Upper lobe of left lung (tissue), 6 donors: ENCODE measurements around the gene MOK. TPM values are rescaled to one million over a fixed set of nuclear protein-coding genes. Genes with fewer than 3 reads are reported as not detected.

Source experiments
- ATAC-seq, 2 donors: fragments of 200-7000 bp; cut with Tn5 transposase; one replicate each; pipeline ENCODE4 v1.9.1; 2022; ENCODE audit warnings: mild to moderate bottlenecking in 2 of 2, moderate library complexity in 2 of 2; ENCODE audit not compliant: low FRiP score in 2 of 2
- DNase-seq, 2 donors: peaks; one replicate each; pipeline ENCODE4 v3.0.0-alpha.2; 2019 to 2020
- H3K27ac ChIP-seq, 4 donors: fragments of 200-600 bp; sonication (generic); one replicate each; pipeline ENCODE4 v1.5.1; 2016 to 2019
- H3K27me3 ChIP-seq, 4 donors: fragments of 200-600 bp; sonication (generic); one replicate each; pipeline ENCODE4 v1.5.1; 2017 to 2019
- H3K36me3 ChIP-seq, 4 donors: fragments of 200-600 bp; sonication (generic); one replicate each; pipeline ENCODE4 v1.5.1; 2016 to 2019
- H3K4me1 ChIP-seq, 4 donors: fragments of 200-600 bp; sonication (generic); one replicate each; pipeline ENCODE4 v1.5.1; 2018 to 2019
- H3K4me3 ChIP-seq, 4 donors: fragments of 200-600 bp; sonication (generic); one replicate each; pipeline ENCODE4 v1.5.1; 2017 to 2019; ENCODE audit warnings: mild to moderate bottlenecking in 2 of 4, moderate library complexity in 1 of 4
- H3K9me3 ChIP-seq, 4 donors: fragments of 200-600 bp; sonication (generic); one replicate each; pipeline ENCODE4 v1.5.1; 2018 to 2019
- CTCF ChIP-seq, 6 experiments: fragments of 450-650 bp in 4 of 6; fragments of 200-600 bp in 2 of 6; sonication (generic) in 2 of 6; IDR thresholded peaks; one replicate each; pipeline ENCODE4 v1.5.1; 2016 to 2019; ENCODE audit warnings: antibody characterized with exemption in 6 of 6
- EP300 ChIP-seq, 4 donors: sonication (generic); formaldehyde crosslinking; IDR thresholded peaks; one replicate each; pipeline ENCODE4 v1.5.1; 2017; ENCODE audit warnings: antibody characterized with exemption in 4 of 4, control low read depth in 2 of 4
- POLR2A ChIP-seq, 4 donors: fragments of 450-650 bp; IDR thresholded peaks; one replicate each; pipeline ENCODE4 v1.5.1; 2016 to 2017; ENCODE audit warnings: antibody characterized with exemption in 4 of 4, mild to moderate bottlenecking in 2 of 4
- POLR2AphosphoS5 ChIP-seq, 2 donors: sonication (generic); formaldehyde crosslinking; IDR thresholded peaks; one replicate each; pipeline ENCODE4 v1.5.1; 2017; ENCODE audit warnings: antibody characterized with exemption in 2 of 2
- WGBS, 2 donors: methylation state at CpG; one replicate each; pipeline ENCODE4 v1.1.5; 2017 to 2018; 5-methylcytosine and 5-hydroxymethylcytosine counted together
- total RNA-seq, 6 donors: library from RNA; depleted of rRNA in 4 of 6; stranded (reverse); fragments of >200 nt in 4 of 6; gene quantifications; one replicate each; pipeline versions ENCODE4 v1.1.0 to v1.2.1, GENCODE V29; 2016 to 2021
- donor health status: DM: no; HTN: no; CAD: no; lungs with moderate emphysema.
- donor health status: DM: no; HTN: yes; CAD: no; lungs with severe emphysema.

Gene MOK
- total RNA-seq, 6 donors from 2014 or later, result 8.8 to 66.0 (median 29.4) TPM

GRCh38 chr14:102258136-102258535 is 46.8 kb downstream of the MOK start:
- Histone ChIP-seq H3K36me3 (no peaks in the 10 kb centered on the region), H3K4me1 (no peaks in the 10 kb centered on the region), H3K27ac (no peak overlapping the region), H3K27me3 (no peaks in the 10 kb centered on the region), H3K4me3 (no peak overlapping the region), H3K9me3 (no peaks in the 10 kb centered on the region)
- TF ChIP-seq CTCF (IDR thresholded peaks at IDR 0.05) (no peak), POLR2A (IDR thresholded peaks at IDR 0.05) (no peak), POLR2AphosphoS5 (IDR thresholded peaks at IDR 0.05) (no peak), EP300 (IDR thresholded peaks at IDR 0.05) (no peak)
- 93 to 94% methylated on average over 6 of the region's 6 CpGs for WGBS, 2 donors
- DNase-seq, result no peak
- ATAC-seq, result no peak

GRCh38 chr14:102256716-102257115 is 48.2 kb downstream of the MOK start:
- Histone ChIP-seq H3K4me1 (no peaks in the 10 kb centered on the region), H3K9me3 (no peaks in the 10 kb centered on the region), H3K36me3 (no peaks in the 10 kb centered on the region), H3K27ac (no peak overlapping the region), H3K27me3 (no peaks in the 10 kb centered on the region), H3K4me3 (no peak overlapping the region)
- WGBS, 2 donors, result 81 to 90% methylated on average over 9 of the region's 9 CpGs
- DNase-seq (no peak), ATAC-seq (no peak)
- TF ChIP-seq POLR2AphosphoS5 (IDR thresholded peaks at IDR 0.05), result no peak
- TF ChIP-seq CTCF (IDR thresholded peaks at IDR 0.05), result no peak
- TF ChIP-seq EP300 (IDR thresholded peaks at IDR 0.05), result no peak
- no peak for TF ChIP-seq POLR2A (IDR thresholded peaks at IDR 0.05)

GRCh38 chr14:102255401-102256190 is 49.4 kb downstream of the MOK start:
- H3K4me1 ChIP-seq, result no peaks in the 10 kb centered on the region
- TF ChIP-seq POLR2A (IDR thresholded peaks at IDR 0.05), result no peak
- no peak for TF ChIP-seq EP300 (IDR thresholded peaks at IDR 0.05)
- no peak for TF ChIP-seq CTCF (IDR thresholded peaks at IDR 0.05)
- no peak for TF ChIP-seq POLR2AphosphoS5 (IDR thresholded peaks at IDR 0.05)
- DNase-seq (no peak), ATAC-seq (peak in 1 of 2 donors; percentile 89)
- H3K27ac ChIP-seq, result peak overlapping the region; percentile 24 to 56 (median 40)
- H3K4me3 ChIP-seq, result no peak overlapping the region
- H3K27me3 ChIP-seq, result no peaks in the 10 kb centered on the region
- no peaks in the 10 kb centered on the region for H3K36me3 ChIP-seq
- 75 to 80% methylated on average over 9 of the region's 9 CpGs for WGBS, 2 donors
- H3K9me3 ChIP-seq, result no peaks in the 10 kb centered on the region

- no peak overlapping the region for H3K27ac ChIP-seq
- WGBS, 2 donors, result 86 to 87% methylated on average over 19 to 21 of the region's 21 CpGs
These were observed 51.8 kb downstream of the MOK start for GRCh38 chr14:102252834-102253801.

More at GRCh38 chr14:102252834-102253801, 51.8 kb downstream of the MOK start:
- Histone ChIP-seq H3K36me3 (no peaks in the 10 kb centered on the region), H3K4me3 (no peak overlapping the region), H3K4me1 (no peaks in the 10 kb centered on the region), H3K27me3 (no peaks in the 10 kb centered on the region), H3K9me3 (no peaks in the 10 kb centered on the region)
- ATAC-seq, result no peak
- no peak for TF ChIP-seq CTCF (IDR thresholded peaks at IDR 0.05)
- TF ChIP-seq POLR2AphosphoS5 (IDR thresholded peaks at IDR 0.05), result no peak
- TF ChIP-seq EP300 (IDR thresholded peaks at IDR 0.05), result no peak
- no peak for TF ChIP-seq POLR2A (IDR thresholded peaks at IDR 0.05)
- DNase-seq, result no peak
